ENCODE results near the gene SUPV3L1.

DNA sequence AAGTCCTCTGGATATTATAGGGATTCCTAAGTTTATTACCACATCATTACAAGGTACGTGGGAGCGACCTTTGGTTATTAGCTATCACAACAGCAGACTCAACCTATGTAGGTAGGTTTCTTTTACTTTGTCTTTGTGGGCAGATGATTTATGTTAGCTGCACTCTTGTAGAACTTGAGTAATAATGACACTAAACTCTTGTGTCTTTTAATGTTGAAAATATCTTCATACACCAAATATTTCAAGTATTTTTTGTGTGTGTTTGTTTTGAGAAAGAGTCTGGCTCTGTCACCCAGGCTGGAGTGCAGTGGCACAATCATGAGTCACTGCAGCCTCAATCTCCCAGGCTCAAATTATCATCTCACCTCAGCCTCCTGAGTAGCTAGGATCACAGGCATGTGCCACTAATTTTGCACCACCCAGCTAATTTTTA is 19.2 kb upstream of the SUPV3L1 start:
- TF ChIP-seq, protein P1, sequence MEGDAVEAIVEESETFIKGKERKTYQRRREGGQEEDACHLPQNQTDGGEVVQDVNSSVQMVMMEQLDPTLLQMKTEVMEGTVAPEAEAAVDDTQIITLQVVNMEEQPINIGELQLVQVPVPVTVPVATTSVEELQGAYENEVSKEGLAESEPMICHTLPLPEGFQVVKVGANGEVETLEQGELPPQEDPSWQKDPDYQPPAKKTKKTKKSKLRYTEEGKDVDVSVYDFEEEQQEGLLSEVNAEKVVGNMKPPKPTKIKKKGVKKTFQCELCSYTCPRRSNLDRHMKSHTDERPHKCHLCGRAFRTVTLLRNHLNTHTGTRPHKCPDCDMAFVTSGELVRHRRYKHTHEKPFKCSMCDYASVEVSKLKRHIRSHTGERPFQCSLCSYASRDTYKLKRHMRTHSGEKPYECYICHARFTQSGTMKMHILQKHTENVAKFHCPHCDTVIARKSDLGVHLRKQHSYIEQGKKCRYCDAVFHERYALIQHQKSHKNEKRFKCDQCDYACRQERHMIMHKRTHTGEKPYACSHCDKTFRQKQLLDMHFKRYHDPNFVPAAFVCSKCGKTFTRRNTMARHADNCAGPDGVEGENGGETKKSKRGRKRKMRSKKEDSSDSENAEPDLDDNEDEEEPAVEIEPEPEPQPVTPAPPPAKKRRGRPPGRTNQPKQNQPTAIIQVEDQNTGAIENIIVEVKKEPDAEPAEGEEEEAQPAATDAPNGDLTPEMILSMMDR (IDR thresholded peaks at IDR 0.05; ENCODE audit: low read depth, low read length, missing input control), result no peak
- TF ChIP-seq, protein P2, sequence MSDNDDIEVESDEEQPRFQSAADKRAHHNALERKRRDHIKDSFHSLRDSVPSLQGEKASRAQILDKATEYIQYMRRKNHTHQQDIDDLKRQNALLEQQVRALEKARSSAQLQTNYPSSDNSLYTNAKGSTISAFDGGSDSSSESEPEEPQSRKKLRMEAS (IDR thresholded peaks at IDR 0.05), result no peak
- TF ChIP-seq HNF4G (IDR thresholded peaks at IDR 0.05) (no peak), RAD21 (IDR thresholded peaks at IDR 0.05) (no peak)
